IPS-11a (cell line): ENCODE measurements around the gene KRTAP5-7.
"Not testable (repeated sequence)": the region's sequence is repeated elsewhere in the genome, so short reads cannot be mapped to it uniquely, and the experiment has no call there.

Experiments used
- H3K4me3 ChIP-seq: one replicate; pipeline ENCODE4 v1.5.1; 2013; ENCODE audit warnings: low read depth, low read length, control low read depth

The KRTAP5-7 gene

GRCh38 chr11:71532036-71532610 is 5.1 kb downstream of the KRTAP5-7 start:
- no peak overlapping the region for H3K4me3 ChIP-seq

GRCh38 chr11:71534711-71535608 is 7.9 kb downstream of the KRTAP5-7 start:
- H3K4me3 ChIP-seq, result not testable (repeated sequence)

- no peak overlapping the region for H3K4me3 ChIP-seq
Observed at GRCh38 chr11:71535825-71536224, 8.8 kb downstream of the KRTAP5-7 start.

GRCh38 chr11:71537537-71537936 is 10.5 kb downstream of the KRTAP5-7 start:
- H3K4me3 ChIP-seq, result no peak overlapping the region

- not testable (repeated sequence) for H3K4me3 ChIP-seq
Observed at GRCh38 chr11:71537977-71538665, 11.1 kb downstream of the KRTAP5-7 start, which contains the start of gene KRTAP5-8. Gene KRTAP5-8, plus strand, starts transcription at chr11:71538025. Its CDS starts 31 bp downstream, at chr11:71538056.

- no peak overlapping the region for H3K4me3 ChIP-seq
Observed at GRCh38 chr11:71538666-71538990, 11.6 kb downstream of the KRTAP5-7 start.

GRCh38 chr11:71539017-71539416 is 11.9 kb downstream of the KRTAP5-7 start:
- H3K4me3 ChIP-seq, result no peak overlapping the region

GRCh38 chr11:71539971-71540370 is 12.9 kb downstream of the KRTAP5-7 start:
- not testable (repeated sequence) for H3K4me3 ChIP-seq

GRCh38 chr11:71540521-71541304 is 13.6 kb downstream of the KRTAP5-7 start:
- H3K4me3 ChIP-seq, result not testable (repeated sequence)

GRCh38 chr11:71542382-71542781 is 15.3 kb downstream of the KRTAP5-7 start:
- no peak overlapping the region for H3K4me3 ChIP-seq

GRCh38 chr11:71542879-71543777 is 16.1 kb downstream of the KRTAP5-7 start:
- H3K4me3 ChIP-seq, result no peak overlapping the region

GRCh38 chr11:71543866-71544265 is 16.8 kb downstream of the KRTAP5-7 start:
- no peak overlapping the region for H3K4me3 ChIP-seq

- no peak overlapping the region for H3K4me3 ChIP-seq
Observed at GRCh38 chr11:71544525-71545214, 17.6 kb downstream of the KRTAP5-7 start.

GRCh38 chr11:71545405-71545966 is 18.4 kb downstream of the KRTAP5-7 start:
- H3K4me3 ChIP-seq, result no peak overlapping the region

GRCh38 chr11:71548120-71548519 is 21.1 kb downstream of the KRTAP5-7 start, which contains the start of gene KRTAP5-9:
Gene KRTAP5-9, plus strand, starts transcription at chr11:71548420. Its CDS starts 238 bp downstream, at chr11:71548658.
- no peak within 1 kb of the TSS for H3K4me3 ChIP-seq

- H3K4me3 ChIP-seq, result no peak overlapping the region
Observed at GRCh38 chr11:71548716-71549151, 21.7 kb downstream of the KRTAP5-7 start.

GRCh38 chr11:71551711-71552110 is 24.6 kb downstream of the KRTAP5-7 start:
- H3K4me3 ChIP-seq, result no peak overlapping the region

GRCh38 chr11:71554996-71555395 is 27.9 kb downstream of the KRTAP5-7 start:
- H3K4me3 ChIP-seq, result no peak overlapping the region

- no peak overlapping the region for H3K4me3 ChIP-seq
Observed at GRCh38 chr11:71555508-71555907, 28.4 kb downstream of the KRTAP5-7 start.
